Loucy (cell line): ENCODE measurements around the gene CTRL.

Source experiments
- H2AFZ ChIP-seq: fragments of 200-600 bp; sonication (generic); 2 replicates; pipeline ENCODE4 v1.6.0; 2016; ENCODE audit warnings: antibody characterized with exemption, mild to moderate bottlenecking, low read length, moderate library complexity
- H3F3A ChIP-seq: fragments of 200-600 bp; 2 replicates; pipeline ENCODE4 v1.6.0; 2016; ENCODE audit warnings: antibody characterized with exemption, low read depth, mild to moderate bottlenecking
- H3K27me3 ChIP-seq: fragments of 200-600 bp; sonication (generic); 2 replicates; pipeline ENCODE4 v1.6.1; 2014; ENCODE audit warnings: low read length, mild to moderate bottlenecking; ENCODE audit not compliant: insufficient read depth, poor library complexity, severe bottlenecking
- H3K36me3 ChIP-seq: fragments of 200-600 bp; sonication (generic); 2 replicates; pipeline ENCODE4 v1.6.1; 2016; ENCODE audit warnings: low read length; ENCODE audit not compliant: insufficient read depth
- H3K4me1 ChIP-seq: fragments of 200-600 bp; sonication (generic); 2 replicates; pipeline ENCODE4 v1.5.1; 2014; ENCODE audit warnings: low read length, mild to moderate bottlenecking; ENCODE audit not compliant: insufficient read depth, poor library complexity, severe bottlenecking
- H3K4me2 ChIP-seq: fragments of 200-600 bp; sonication (generic); 2 replicates; pipeline ENCODE4 v1.6.0; 2014; ENCODE audit warnings: antibody characterized with exemption, low read length, low read depth, mild to moderate bottlenecking; ENCODE audit not compliant: poor library complexity, severe bottlenecking
- H3K4me3 ChIP-seq: fragments of 200-600 bp; sonication (generic); 2 replicates; pipeline ENCODE4 v1.5.1; 2014; ENCODE audit warnings: low read length, mild to moderate bottlenecking, mixed read lengths; ENCODE audit not compliant: poor library complexity, severe bottlenecking
- H3K79me2 ChIP-seq: fragments of 200-600 bp; sonication (generic); 2 replicates; pipeline ENCODE4 v1.6.1; 2014; ENCODE audit warnings: low read length; ENCODE audit not compliant: insufficient read depth
- H3K9ac ChIP-seq: fragments of 200-600 bp; sonication (generic); 2 replicates; pipeline ENCODE4 v1.6.0; 2014; ENCODE audit warnings: mild to moderate bottlenecking, low read depth, low read length, moderate library complexity; ENCODE audit not compliant: poor library complexity, severe bottlenecking
- H3K9me2 ChIP-seq: fragments of 200-600 bp; sonication (generic); replicated peaks from 2 replicates; pipeline ENCODE4 v1.6.1; 2016; ENCODE audit warnings: low read depth, low read length, mixed read lengths
- H3K9me3 ChIP-seq: fragments of 200-600 bp; sonication (generic); 2 replicates; pipeline ENCODE4 v1.6.1; 2014; ENCODE audit warnings: mild to moderate bottlenecking, antibody characterized with exemption, low read length, low read depth; ENCODE audit not compliant: insufficient read depth
- H4K20me1 ChIP-seq: fragments of 200-600 bp; sonication (generic); 2 replicates; pipeline ENCODE4 v1.6.0; 2014; ENCODE audit warnings: antibody characterized with exemption, low read length, mild to moderate bottlenecking; ENCODE audit not compliant: insufficient read depth, poor library complexity, severe bottlenecking
- CTCF ChIP-seq: fragments of 200-600 bp; sonication (generic); conservative IDR thresholded peaks from 2 replicates; pipeline ENCODE4 v1.5.1; 2014; ENCODE audit warnings: mild to moderate bottlenecking, antibody characterized with exemption, low read length
- EZH2phosphoT487 ChIP-seq: fragments of 200-600 bp; IDR thresholded peaks from 2 replicates; pipeline ENCODE4 v1.6.1; 2018; ENCODE audit warnings: antibody characterized with exemption, mild to moderate bottlenecking, moderate library complexity, borderline replicate concordance

Gene CTRL

GRCh38 chr16:67907397-67908180 lies 24.1 kb downstream of the CTRL start:
- Histone ChIP-seq H3K27me3 (no peaks in the 10 kb centered on the region), H4K20me1 (no peaks in the 10 kb centered on the region), H3K9me2 (no peaks in the 10 kb centered on the region), H2AFZ (no peak overlapping the region), H3K9me3 (no peaks in the 10 kb centered on the region), H3K79me2 (no peaks in the 10 kb centered on the region), H3K4me1 (peaks cover 10% of the 10 kb centered on the region), H3K9ac (no peak overlapping the region), H3K4me3 (no peak overlapping the region), H3K36me3 (peaks cover 5% of the 10 kb centered on the region; the same call in 1 of the 2 replicates), H3K4me2 (no peak overlapping the region), H3F3A (no peaks in the 10 kb centered on the region)
- TF ChIP-seq EZH2phosphoT487 (no peak), CTCF (no peak)

DNA sequence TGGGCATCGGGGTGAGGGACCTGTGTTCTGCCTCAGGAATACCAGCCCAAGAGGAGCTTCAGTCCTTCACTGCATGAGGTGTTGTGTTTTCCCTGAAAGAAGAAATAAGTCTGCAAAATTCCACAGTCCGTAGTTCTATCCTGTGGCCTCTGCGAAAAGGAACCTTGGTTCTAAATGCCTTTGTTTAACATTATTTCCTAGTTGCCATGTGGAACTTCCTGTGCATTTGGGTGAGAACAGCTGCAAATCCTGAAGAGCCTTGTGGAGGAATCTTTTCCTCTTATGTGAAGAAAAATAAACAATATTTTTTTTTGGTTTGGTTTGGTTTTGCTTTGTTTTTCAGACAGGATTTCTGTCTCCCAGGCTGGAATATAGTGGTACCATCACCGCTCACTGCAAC lies 28.8 kb downstream of the CTRL start:
- H3K9ac ChIP-seq = no peak overlapping the region
- H3K9me3 ChIP-seq = no peaks in the 10 kb centered on the region
- no peak overlapping the region for H3K4me3 ChIP-seq
- no peak overlapping the region for H2AFZ ChIP-seq
- H3K79me2 ChIP-seq = peaks cover 9% of the 10 kb centered on the region; the same call in 1 of the 2 replicates
- H3F3A ChIP-seq = no peaks in the 10 kb centered on the region
- H3K4me2 ChIP-seq = no peak overlapping the region
- TF ChIP-seq CTCF (no peak), EZH2phosphoT487 (no peak)
- no peaks in the 10 kb centered on the region for H3K4me1 ChIP-seq
- H3K27me3 ChIP-seq = no peaks in the 10 kb centered on the region
- H3K36me3 ChIP-seq = no peaks in the 10 kb centered on the region
- no peaks in the 10 kb centered on the region for H4K20me1 ChIP-seq
- no peaks in the 10 kb centered on the region for H3K9me2 ChIP-seq

- Histone ChIP-seq H3K9me2 (no peaks in the 10 kb centered on the region), H3K4me2 (no peak overlapping the region), H3K4me3 (no peak overlapping the region), H3K9me3 (no peaks in the 10 kb centered on the region), H3K4me1 (no peaks in the 10 kb centered on the region), H3F3A (no peaks in the 10 kb centered on the region), H3K27me3 (no peaks in the 10 kb centered on the region), H4K20me1 (no peaks in the 10 kb centered on the region), H3K36me3 (no peaks in the 10 kb centered on the region), H3K79me2 (peaks cover 18% of the 10 kb centered on the region), H2AFZ (no peak overlapping the region), H3K9ac (no peak overlapping the region)
- TF ChIP-seq CTCF (no peak), EZH2phosphoT487 (no peak)
These were observed 29.9 kb downstream of the CTRL start for GRCh38 chr16:67901734-67902133.
